Measurements from ENCODE around the gene MRC1.

The MRC1 gene

GRCh38 chr10:17833656-17834055 lies 24.5 kb downstream of the MRC1 start:
- Histone ChIP-seq H3K27ac (no peak overlapping the region), H3K4me3 (ENCODE audit: low read depth, low read length) (no peak overlapping the region), H3K27me3 (replicated peaks) (no peaks in the 10 kb centered on the region), H3K36me3 (replicated peaks) (no peaks in the 10 kb centered on the region)
- no peak for TF ChIP-seq CTCF (IDR thresholded peaks at IDR 0.05; ENCODE audit: low read depth, low read length, missing control alignments)
- no peak for DNase-seq
- in situ Hi-C loops (cut with HindIII; ENCODE audit: low pct_ligation_motif_present, low sequenced_read_pairs), result no loop called here

GRCh38 chr10:17835688-17836087 lies 26.5 kb downstream of the MRC1 start:
- in situ Hi-C loops (cut with HindIII; ENCODE audit: low pct_ligation_motif_present, low sequenced_read_pairs), result no loop called here
- Histone ChIP-seq H3K36me3 (replicated peaks) (no peaks in the 10 kb centered on the region), H3K27me3 (replicated peaks) (no peaks in the 10 kb centered on the region), H3K27ac (peak overlapping the region; percentile 34), H3K4me3 (ENCODE audit: low read depth, low read length) (no peak overlapping the region)
- no peak for TF ChIP-seq CTCF (IDR thresholded peaks at IDR 0.05; ENCODE audit: low read depth, low read length, missing control alignments)
- DNase-seq, result peak; percentile 88

- Histone ChIP-seq H3K27ac (peak overlapping the region; percentile 27), H3K4me3 (ENCODE audit: low read depth, low read length) (peak overlapping the region; percentile 37), H3K36me3 (replicated peaks) (no peaks in the 10 kb centered on the region), H3K27me3 (replicated peaks) (no peaks in the 10 kb centered on the region)
- in situ Hi-C loops (cut with HindIII; ENCODE audit: low pct_ligation_motif_present, low sequenced_read_pairs), result no loop called here
- no peak for TF ChIP-seq CTCF (IDR thresholded peaks at IDR 0.05; ENCODE audit: low read depth, low read length, missing control alignments)
- DNase-seq, result peak; percentile 69
Observed at GRCh38 chr10:17836942-17837341, 27.8 kb downstream of the MRC1 start.

GRCh38 chr10:17838080-17838648 lies 29.0 kb downstream of the MRC1 start:
- H3K4me3 ChIP-seq (ENCODE audit: low read depth, low read length), result no peak overlapping the region
- H3K27ac ChIP-seq, result no peak overlapping the region
- no peak for TF ChIP-seq CTCF (IDR thresholded peaks at IDR 0.05; ENCODE audit: low read depth, low read length, missing control alignments)
- in situ Hi-C loops (cut with HindIII; ENCODE audit: low pct_ligation_motif_present, low sequenced_read_pairs), result no loop called here
- H3K27me3 ChIP-seq (replicated peaks), result no peaks in the 10 kb centered on the region
- DNase-seq, result no peak
- no peaks in the 10 kb centered on the region for H3K36me3 ChIP-seq (replicated peaks)

GRCh38 chr10:17841050-17841449 lies 31.9 kb downstream of the MRC1 start:
- no peak for DNase-seq
- Histone ChIP-seq H3K36me3 (replicated peaks) (no peaks in the 10 kb centered on the region), H3K27me3 (replicated peaks) (no peaks in the 10 kb centered on the region), H3K27ac (no peak overlapping the region), H3K4me3 (ENCODE audit: low read depth, low read length) (no peak overlapping the region)
- no peak for TF ChIP-seq CTCF (IDR thresholded peaks at IDR 0.05; ENCODE audit: low read depth, low read length, missing control alignments)
- in situ Hi-C loops (cut with HindIII; ENCODE audit: low pct_ligation_motif_present, low sequenced_read_pairs), result no loop called here

GRCh38 chr10:17842641-17843040 lies 33.5 kb downstream of the MRC1 start:
- no peaks in the 10 kb centered on the region for H3K27me3 ChIP-seq (replicated peaks)
- no peak for TF ChIP-seq CTCF (IDR thresholded peaks at IDR 0.05; ENCODE audit: low read depth, low read length, missing control alignments)
- no peak overlapping the region for H3K4me3 ChIP-seq (ENCODE audit: low read depth, low read length)
- in situ Hi-C loops (cut with HindIII; ENCODE audit: low pct_ligation_motif_present, low sequenced_read_pairs), result no loop called here
- DNase-seq, result no peak
- H3K27ac ChIP-seq, result no peak overlapping the region
- no peaks in the 10 kb centered on the region for H3K36me3 ChIP-seq (replicated peaks)
